Measurements from ENCODE around the gene RABGEF1. TPM values are rescaled to one million over a fixed set of nuclear protein-coding genes. Genes with fewer than 3 reads are reported as not detected.
"Not testable (repeated sequence)": the region's sequence is repeated elsewhere in the genome, so short reads cannot be mapped to it uniquely, and the experiment has no call there.

Gene RABGEF1
- total RNA-seq, 1 donor from 2014 or later, result 23.2 TPM

GRCh38 chr7:66765322-66766025, 24.9 kb downstream of the RABGEF1 start:
- not testable (repeated sequence) for DNase-seq (ENCODE audit: low spot score)

- DNase-seq (ENCODE audit: low spot score), result no peak
These were observed 25.5 kb downstream of the RABGEF1 start for GRCh38 chr7:66766041-66766440.

GRCh38 chr7:66767486-66767885, 27.0 kb downstream of the RABGEF1 start:
- not testable (repeated sequence) for DNase-seq (ENCODE audit: low spot score)

- no peak for DNase-seq (ENCODE audit: low spot score)
These were observed 28.6 kb downstream of the RABGEF1 start for GRCh38 chr7:66768865-66769832.

GRCh38 chr7:66769833-66770512, 29.4 kb downstream of the RABGEF1 start:
- no peak for DNase-seq (ENCODE audit: low spot score)

GRCh38 chr7:66771795-66772194, 31.3 kb downstream of the RABGEF1 start:
- DNase-seq (ENCODE audit: low spot score), result no peak

- not testable (repeated sequence) for DNase-seq (ENCODE audit: low spot score)
These were observed 33.2 kb downstream of the RABGEF1 start for GRCh38 chr7:66773744-66774143.

GRCh38 chr7:66776383-66776782, 35.9 kb downstream of the RABGEF1 start:
- not testable (repeated sequence) for DNase-seq (ENCODE audit: low spot score)

GRCh38 chr7:66776800-66777442, 36.4 kb downstream of the RABGEF1 start:
- DNase-seq (ENCODE audit: low spot score), result no peak

GRCh38 chr7:66778201-66778600, 37.7 kb downstream of the RABGEF1 start:
- DNase-seq (ENCODE audit: low spot score), result no peak

- DNase-seq (ENCODE audit: low spot score), result no peak
These were observed 39.3 kb downstream of the RABGEF1 start for GRCh38 chr7:66779669-66780409.

GRCh38 chr7:66781408-66782090, 41.0 kb downstream of the RABGEF1 start:
- no peak for DNase-seq (ENCODE audit: low spot score)

- DNase-seq (ENCODE audit: low spot score), result not testable (repeated sequence)
These were observed 42.3 kb downstream of the RABGEF1 start for GRCh38 chr7:66782875-66783274.

GRCh38 chr7:66783887-66784595, 43.5 kb downstream of the RABGEF1 start:
- DNase-seq (ENCODE audit: low spot score), result not testable (repeated sequence)

- no peak for DNase-seq (ENCODE audit: low spot score)
These were observed 49.7 kb downstream of the RABGEF1 start for GRCh38 chr7:66790196-66790595.

- DNase-seq (ENCODE audit: low spot score), result no peak
These were observed 50.2 kb downstream of the RABGEF1 start for GRCh38 chr7:66790725-66791124.

- no peak for DNase-seq (ENCODE audit: low spot score)
These were observed 60.1 kb downstream of the RABGEF1 start for GRCh38 chr7:66800591-66800990.

GRCh38 chr7:66804001-66804400, 63.5 kb downstream of the RABGEF1 start:
- no peak for DNase-seq (ENCODE audit: low spot score)

GRCh38 chr7:66807736-66808135, 67.2 kb downstream of the RABGEF1 start:
- DNase-seq (ENCODE audit: low spot score), result no peak

- DNase-seq (ENCODE audit: low spot score), result no peak
These were observed 70.2 kb downstream of the RABGEF1 start for GRCh38 chr7:66810716-66811115.
